SK-N-SH (cell line): ENCODE measurements around the gene CA5B. TPM values are rescaled to one million over a fixed set of nuclear protein-coding genes. Genes with fewer than 3 reads are reported as not detected.

ENCODE experiments used
- CTCF ChIA-PET: fragments of 300-600, 350-600 bp; formaldehyde crosslinking; extraction: SDS; loops from one replicate; lab custom pipeline; 2021; lab: Yijun Ruan, JAX
- POLR2A ChIA-PET: fragments of 350-600 bp; sonication (Branson Sonifier 250); formaldehyde crosslinking; extraction: SDS; loops from one replicate; lab custom pipeline; 2020; ENCODE audit warnings: antibody characterized with exemption, inconsistent platforms; lab: Yijun Ruan, JAX
- DNase-seq: peaks from one replicate; pipeline ENCODE4 v3.0.0; 2012
- H2AFZ ChIP-seq: fragments of 200-600 bp; sonication (generic); 2 replicates; pipeline ENCODE4 v1.8.1; 2016; ENCODE audit warnings: antibody characterized with exemption, mild to moderate bottlenecking, low read depth
- H3F3A ChIP-seq: fragments of 200-600 bp; sonication (generic); replicated peaks from 2 replicates; pipeline ENCODE3; 2016; ENCODE audit warnings: antibody characterized with exemption, mild to moderate bottlenecking; ENCODE audit not compliant: insufficient read depth
- H3K27ac ChIP-seq, 2 experiments: fragments of 200-500 bp in 1 of 2; fragments of 200-600 bp in 1 of 2; sonication (Bioruptor generic) in 1 of 2; sonication (generic), shearing (Covaris generic) in 1 of 2; 2 replicates each; pipeline versions ENCODE4 v1.5.1 to v1.6.1; 2014 to 2016; ENCODE audit warnings: low read depth in 2 of 2, inconsistent platforms in 1 of 2, low read length in 1 of 2, mild to moderate bottlenecking in 1 of 2, mixed read lengths in 1 of 2
- H3K27me3 ChIP-seq: fragments of 200-600 bp; sonication (generic), shearing (Covaris generic); 2 replicates; pipeline ENCODE4 v1.6.1; 2016; ENCODE audit warnings: mixed run types; ENCODE audit not compliant: insufficient read depth
- H3K36me3 ChIP-seq, 2 experiments: fragments of 200-500 bp in 1 of 2; fragments of 200-600 bp in 1 of 2; sonication (Bioruptor generic) in 1 of 2; sonication (generic) in 1 of 2; replicated peaks in 1 of 2; 2 replicates each; pipeline versions ENCODE3 to v1.5.1; 2014 to 2016; ENCODE audit warnings: low read length in 1 of 2, mild to moderate bottlenecking in 1 of 2; ENCODE audit not compliant: insufficient read depth in 2 of 2, control insufficient read depth in 1 of 2
- H3K4me1 ChIP-seq, 2 experiments: fragments of 200-500 bp in 1 of 2; fragments of 200-600 bp in 1 of 2; sonication (Bioruptor generic) in 1 of 2; sonication (generic), shearing (Covaris generic) in 1 of 2; 2 replicates each; pipeline versions ENCODE4 v1.5.1 to v1.6.1; 2014 to 2016; ENCODE audit warnings: low read depth in 1 of 2, low read length in 1 of 2, mixed run types in 1 of 2; ENCODE audit not compliant: insufficient read depth in 2 of 2, control insufficient read depth in 1 of 2
- H3K4me2 ChIP-seq: fragments of 200-600 bp; sonication (generic), shearing (Covaris generic); 2 replicates; pipeline ENCODE4 v1.6.1; 2017; ENCODE audit warnings: mixed run types
- H3K4me3 ChIP-seq, 2 experiments: fragments of 200-500 bp in 1 of 2; fragments of 200-600 bp in 1 of 2; sonication (Bioruptor generic) in 1 of 2; sonication (generic), shearing (Covaris generic) in 1 of 2; 2 replicates each; pipeline versions ENCODE4 v1.5.1 to v1.8.1; 2014 to 2016; ENCODE audit warnings: low read depth in 2 of 2, inconsistent platforms in 1 of 2, low read length in 1 of 2, mild to moderate bottlenecking in 1 of 2, mixed read lengths in 1 of 2, moderate library complexity in 1 of 2
- H3K79me2 ChIP-seq: fragments of 200-600 bp; sonication (generic); 2 replicates; pipeline ENCODE4 v1.8.1; 2017; ENCODE audit warnings: mild to moderate bottlenecking; ENCODE audit not compliant: insufficient read depth
- H3K9ac ChIP-seq: fragments of 200-600 bp; sonication (generic); 2 replicates; pipeline ENCODE4 v1.6.1; 2017; ENCODE audit warnings: mixed run types
- H3K9me2 ChIP-seq: fragments of 200-600 bp; sonication (generic); 2 replicates; pipeline ENCODE4 v1.6.1; 2017; ENCODE audit warnings: mixed run types
- H3K9me3 ChIP-seq: fragments of 200-600 bp; sonication (generic); 2 replicates; pipeline ENCODE4 v1.6.1; 2017; ENCODE audit warnings: mixed run types, mild to moderate bottlenecking, moderate library complexity
- H4K20me1 ChIP-seq: fragments of 200-600 bp; sonication (generic); 2 replicates; pipeline ENCODE4 v1.6.1; 2017; ENCODE audit warnings: mild to moderate bottlenecking, mixed run types; ENCODE audit not compliant: insufficient read depth
- CHD2 ChIP-seq: fragments of 150-350 bp; IDR thresholded peaks from 2 replicates; pipeline ENCODE4 v1.6.1; 2018; ENCODE audit warnings: low read length; ENCODE audit not compliant: partially characterized antibody
- EZH2phosphoT487 ChIP-seq: fragments of 200-600 bp; sonication (generic); IDR thresholded peaks from 2 replicates; pipeline ENCODE4 v1.6.1; 2017; ENCODE audit warnings: low read depth, mixed run types, mild to moderate bottlenecking, antibody characterized with exemption, moderate library complexity, borderline replicate concordance
- FOSL2 ChIP-seq: IDR thresholded peaks from 2 replicates; pipeline ENCODE4 v1.4.0; 2012; ENCODE audit warnings: low read depth, mild to moderate bottlenecking, moderate library complexity, borderline replicate concordance
- GABPA ChIP-seq: IDR thresholded peaks from 2 replicates; pipeline ENCODE4 v1.4.0; 2012; ENCODE audit warnings: low read depth, mild to moderate bottlenecking
- GATA2 ChIP-seq: sonication (generic); formaldehyde crosslinking; IDR thresholded peaks from 2 replicates; pipeline ENCODE4 v1.5.0; 2020; ENCODE audit warnings: mild to moderate bottlenecking, missing genetic modification reagents
- IRF3 ChIP-seq: fragments of 150-350 bp; IDR thresholded peaks from 2 replicates; pipeline ENCODE4 v1.6.1; 2016; ENCODE audit warnings: mild to moderate bottlenecking, low read depth, low read length
- MAX ChIP-seq: IDR thresholded peaks from 2 replicates; pipeline ENCODE4 v1.4.0; 2012; ENCODE audit warnings: low read depth
- MEF2A ChIP-seq: IDR thresholded peaks from 2 replicates; pipeline ENCODE4 v1.4.0; 2012; ENCODE audit warnings: low read depth, borderline replicate concordance
- MXI1 ChIP-seq: IDR thresholded peaks from 2 replicates; pipeline ENCODE4 v1.6.1; 2012; ENCODE audit warnings: mild to moderate bottlenecking, low read depth, low read length, improper control_type of control experiment
- NFIC ChIP-seq: IDR thresholded peaks from 2 replicates; pipeline ENCODE4 v1.4.0; 2012; ENCODE audit warnings: borderline replicate concordance
- RXRA ChIP-seq: IDR thresholded peaks from 2 replicates; pipeline ENCODE4 v1.4.0; 2012; ENCODE audit warnings: low read depth, mild to moderate bottlenecking, borderline replicate concordance
- SIN3A ChIP-seq: IDR thresholded peaks from 2 replicates; pipeline ENCODE4 v1.6.1; 2012; ENCODE audit warnings: low read depth, mild to moderate bottlenecking, low read length, moderate library complexity, borderline replicate concordance
- TEAD4 ChIP-seq: IDR thresholded peaks from 2 replicates; pipeline ENCODE4 v1.4.0; 2012; ENCODE audit warnings: mild to moderate bottlenecking, borderline replicate concordance; ENCODE audit not compliant: insufficient read depth
- USF2 ChIP-seq: fragments of 150-350 bp; IDR thresholded peaks from 2 replicates; pipeline ENCODE4 v1.6.1; 2017; ENCODE audit warnings: antibody characterized with exemption, low read length, low read depth, borderline replicate concordance
- ZBTB33 ChIP-seq: IDR thresholded peaks from 2 replicates; pipeline ENCODE4 v1.4.0; 2012; ENCODE audit warnings: low read depth, borderline replicate concordance
- WGBS: methylation state at CpG from one replicate; pipeline ENCODE4 v1.1.6; 2017; ENCODE audit warnings: low lambda C conversion rate; 5-methylcytosine and 5-hydroxymethylcytosine counted together
- polyA plus RNA-seq, 3 experiments: library from polyadenylated mRNA; depleted of rRNA; stranded (reverse); fragments of >200 nt; gene quantifications; 2 replicates each; pipeline ENCODE4 v1.2.3, GENCODE V29; 2012
- TF ChIP-seq, protein P1 (sequence below): IDR thresholded peaks from 2 replicates; pipeline ENCODE4 v1.4.0; 2012; ENCODE audit warnings: low read depth, borderline replicate concordance
- TF ChIP-seq, protein P2 (sequence below): fragments of 200-600 bp; sonication (generic); IDR thresholded peaks from 2 replicates; pipeline ENCODE4 v1.6.1; 2017; ENCODE audit warnings: antibody characterized with exemption, mild to moderate bottlenecking, moderate library complexity

The CA5B gene
- polyA plus RNA-seq, 1 of the 3 experiments (the other 2 are of a cell fraction) = 4.4 TPM

- Histone ChIP-seq H3K36me3 (no peaks in the 10 kb centered on the region), H3K4me3 (no peak overlapping the region), H3K9ac (no peak overlapping the region), H3K79me2 (no peaks in the 10 kb centered on the region), H3K4me1 (peaks cover 0 to 3% of the 10 kb centered on the region in 2 experiments; a peak in 2 of 4 replicates), H2AFZ (no peak overlapping the region), H3K9me3 (no peaks in the 10 kb centered on the region), H3K9me2 (no peaks in the 10 kb centered on the region), H3K27me3 (no peaks in the 10 kb centered on the region), H4K20me1 (no peaks in the 10 kb centered on the region), H3K27ac (no peak overlapping the region), H3F3A (peaks cover 3% of the 10 kb centered on the region), H3K4me2 (no peak overlapping the region)
- ChIA-PET CTCF (no interaction called here), POLR2A (no interaction called here)
- TF ChIP-seq, protein P1, sequence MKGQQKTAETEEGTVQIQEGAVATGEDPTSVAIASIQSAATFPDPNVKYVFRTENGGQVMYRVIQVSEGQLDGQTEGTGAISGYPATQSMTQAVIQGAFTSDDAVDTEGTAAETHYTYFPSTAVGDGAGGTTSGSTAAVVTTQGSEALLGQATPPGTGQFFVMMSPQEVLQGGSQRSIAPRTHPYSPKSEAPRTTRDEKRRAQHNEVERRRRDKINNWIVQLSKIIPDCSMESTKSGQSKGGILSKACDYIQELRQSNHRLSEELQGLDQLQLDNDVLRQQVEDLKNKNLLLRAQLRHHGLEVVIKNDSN = no peak
- no peak for TF ChIP-seq USF2
- no peak for TF ChIP-seq MEF2A
- no peak for TF ChIP-seq IRF3
- no peak for TF ChIP-seq MXI1
- no peak for TF ChIP-seq RXRA
- no peak for TF ChIP-seq MAX
- no peak for DNase-seq
- WGBS = 88% methylated on average over 9 of the region's 9 CpGs
Observed at GRCh38 chrX:15718283-15718970, 19.6 kb upstream of the CA5B start.

DNA sequence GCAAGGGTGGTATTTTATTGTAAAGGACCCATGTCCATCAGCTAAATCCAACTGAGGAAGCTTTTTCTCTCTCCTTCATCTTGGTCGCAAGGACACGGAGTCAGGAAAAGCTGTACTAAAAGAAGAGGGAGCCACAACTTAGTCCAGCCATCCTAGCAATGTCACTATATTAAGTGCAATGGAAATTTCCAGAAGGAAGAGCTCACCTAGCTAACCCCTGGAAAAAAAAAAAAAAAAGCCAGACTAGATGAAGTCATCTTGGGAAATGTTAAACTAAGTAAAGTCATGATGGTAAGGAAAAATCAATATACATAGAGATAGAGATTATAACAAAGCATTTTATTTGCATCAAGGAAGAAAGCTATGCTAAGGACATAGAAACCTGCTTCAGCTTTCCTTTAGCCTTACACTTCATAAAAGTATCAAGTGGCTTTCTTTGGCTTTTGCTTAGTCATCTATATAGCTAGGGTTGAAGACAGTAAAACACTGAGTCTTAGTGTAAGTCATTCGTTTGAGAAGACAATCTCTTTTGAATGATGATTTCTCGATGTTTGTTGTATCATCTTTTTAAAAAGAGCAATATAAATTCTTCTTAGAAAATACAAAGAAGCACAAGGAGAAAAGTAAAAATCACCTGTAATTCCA is 18.6 kb upstream of the CA5B start:
- H4K20me1 ChIP-seq = no peaks in the 10 kb centered on the region
- H3K27ac ChIP-seq = no peak overlapping the region
- no peaks in the 10 kb centered on the region for H3K9me2 ChIP-seq
- peaks cover 0 to 2% of the 10 kb centered on the region in 2 experiments; a peak in 2 of 4 replicates for H3K4me1 ChIP-seq
- peaks cover 3% of the 10 kb centered on the region for H3F3A ChIP-seq
- H3K9me3 ChIP-seq = no peaks in the 10 kb centered on the region
- H3K4me2 ChIP-seq = no peak overlapping the region
- 94% methylated on average over 4 of the region's 4 CpGs for WGBS
- no peaks in the 10 kb centered on the region for H3K79me2 ChIP-seq
- no peak overlapping the region for H2AFZ ChIP-seq
- CTCF ChIA-PET = no interaction called here
- POLR2A ChIA-PET = no interaction called here
- no peaks in the 10 kb centered on the region for H3K27me3 ChIP-seq
- DNase-seq = no peak
- H3K4me3 ChIP-seq = no peak overlapping the region
- H3K36me3 ChIP-seq = peaks cover 0 to under 1% of the 10 kb centered on the region in 2 experiments
- no peak overlapping the region for H3K9ac ChIP-seq
- TF ChIP-seq USF2 (no peak), GATA2 (CRISPR knock-in tag) (no peak), ZBTB33 (no peak), EZH2phosphoT487 (no peak), FOSL2 (no peak), CHD2 (no peak), TEAD4 (no peak), MEF2A (no peak), SIN3A (no peak), GABPA (no peak), NFIC (no peak)
- TF ChIP-seq, protein P2, sequence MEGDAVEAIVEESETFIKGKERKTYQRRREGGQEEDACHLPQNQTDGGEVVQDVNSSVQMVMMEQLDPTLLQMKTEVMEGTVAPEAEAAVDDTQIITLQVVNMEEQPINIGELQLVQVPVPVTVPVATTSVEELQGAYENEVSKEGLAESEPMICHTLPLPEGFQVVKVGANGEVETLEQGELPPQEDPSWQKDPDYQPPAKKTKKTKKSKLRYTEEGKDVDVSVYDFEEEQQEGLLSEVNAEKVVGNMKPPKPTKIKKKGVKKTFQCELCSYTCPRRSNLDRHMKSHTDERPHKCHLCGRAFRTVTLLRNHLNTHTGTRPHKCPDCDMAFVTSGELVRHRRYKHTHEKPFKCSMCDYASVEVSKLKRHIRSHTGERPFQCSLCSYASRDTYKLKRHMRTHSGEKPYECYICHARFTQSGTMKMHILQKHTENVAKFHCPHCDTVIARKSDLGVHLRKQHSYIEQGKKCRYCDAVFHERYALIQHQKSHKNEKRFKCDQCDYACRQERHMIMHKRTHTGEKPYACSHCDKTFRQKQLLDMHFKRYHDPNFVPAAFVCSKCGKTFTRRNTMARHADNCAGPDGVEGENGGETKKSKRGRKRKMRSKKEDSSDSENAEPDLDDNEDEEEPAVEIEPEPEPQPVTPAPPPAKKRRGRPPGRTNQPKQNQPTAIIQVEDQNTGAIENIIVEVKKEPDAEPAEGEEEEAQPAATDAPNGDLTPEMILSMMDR = no peak
